Suprapubic skin (tissue), 3 donors: ENCODE results near the gene TENM3.

Experiments used
- EP300 ChIP-seq: sonication (generic); formaldehyde crosslinking; IDR thresholded peaks from one replicate; pipeline ENCODE4 v1.6.1; 2017; ENCODE audit warnings: antibody characterized with exemption
- POLR2A ChIP-seq, 2 donors: fragments of 450-650 bp; IDR thresholded peaks; one replicate each; pipeline ENCODE4 v1.6.1; 2017; ENCODE audit warnings: antibody characterized with exemption in 2 of 2, mild to moderate bottlenecking in 2 of 2, moderate library complexity in 2 of 2
- TF ChIP-seq, protein P1 (sequence below), 2 donors: fragments of 200-600 bp in 1 of 2; fragments of 450-650 bp in 1 of 2; sonication (generic) in 1 of 2; IDR thresholded peaks; one replicate each; pipeline ENCODE4 v1.5.1; 2016 to 2019; ENCODE audit warnings: antibody characterized with exemption in 2 of 2, mild to moderate bottlenecking in 1 of 2, moderate library complexity in 1 of 2

DNA sequence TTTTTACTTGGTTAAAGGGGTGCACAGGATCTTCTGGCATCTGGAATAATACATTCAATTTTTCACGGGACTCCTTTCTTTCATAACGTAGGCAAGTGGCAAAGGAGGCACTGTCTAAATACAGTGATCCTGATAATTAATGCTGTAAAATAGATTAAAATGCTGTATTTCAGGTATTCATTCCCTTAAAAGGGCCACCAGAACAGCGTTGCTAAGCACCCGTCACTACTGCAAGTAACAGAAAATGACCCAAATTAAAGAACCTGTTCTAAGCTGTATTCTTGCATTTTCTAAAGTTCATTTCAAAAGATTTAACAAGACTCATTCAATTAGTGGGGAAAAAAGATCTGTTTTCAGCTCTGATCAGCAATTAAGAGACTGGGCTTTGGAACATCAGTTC lies 208.2 kb downstream of the TENM3 start:
- no peak for TF ChIP-seq EP300
- no peak for TF ChIP-seq POLR2A (IDR thresholded peaks at IDR 0.05)
- TF ChIP-seq, protein P1, sequence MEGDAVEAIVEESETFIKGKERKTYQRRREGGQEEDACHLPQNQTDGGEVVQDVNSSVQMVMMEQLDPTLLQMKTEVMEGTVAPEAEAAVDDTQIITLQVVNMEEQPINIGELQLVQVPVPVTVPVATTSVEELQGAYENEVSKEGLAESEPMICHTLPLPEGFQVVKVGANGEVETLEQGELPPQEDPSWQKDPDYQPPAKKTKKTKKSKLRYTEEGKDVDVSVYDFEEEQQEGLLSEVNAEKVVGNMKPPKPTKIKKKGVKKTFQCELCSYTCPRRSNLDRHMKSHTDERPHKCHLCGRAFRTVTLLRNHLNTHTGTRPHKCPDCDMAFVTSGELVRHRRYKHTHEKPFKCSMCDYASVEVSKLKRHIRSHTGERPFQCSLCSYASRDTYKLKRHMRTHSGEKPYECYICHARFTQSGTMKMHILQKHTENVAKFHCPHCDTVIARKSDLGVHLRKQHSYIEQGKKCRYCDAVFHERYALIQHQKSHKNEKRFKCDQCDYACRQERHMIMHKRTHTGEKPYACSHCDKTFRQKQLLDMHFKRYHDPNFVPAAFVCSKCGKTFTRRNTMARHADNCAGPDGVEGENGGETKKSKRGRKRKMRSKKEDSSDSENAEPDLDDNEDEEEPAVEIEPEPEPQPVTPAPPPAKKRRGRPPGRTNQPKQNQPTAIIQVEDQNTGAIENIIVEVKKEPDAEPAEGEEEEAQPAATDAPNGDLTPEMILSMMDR (IDR thresholded peaks at IDR 0.05) = no peak
